Loucy (cell line): ENCODE data around the gene SCNN1A.

Source experiments
- H2AFZ ChIP-seq: fragments of 200-600 bp; sonication (generic); 2 replicates; pipeline ENCODE4 v1.6.0; 2016; ENCODE audit warnings: antibody characterized with exemption, mild to moderate bottlenecking, low read length, moderate library complexity
- H3F3A ChIP-seq: fragments of 200-600 bp; 2 replicates; pipeline ENCODE4 v1.6.0; 2016; ENCODE audit warnings: antibody characterized with exemption, low read depth, mild to moderate bottlenecking
- H3K27me3 ChIP-seq: fragments of 200-600 bp; sonication (generic); 2 replicates; pipeline ENCODE4 v1.6.1; 2014; ENCODE audit warnings: low read length, mild to moderate bottlenecking; ENCODE audit not compliant: insufficient read depth, poor library complexity, severe bottlenecking
- H3K36me3 ChIP-seq: fragments of 200-600 bp; sonication (generic); 2 replicates; pipeline ENCODE4 v1.6.1; 2016; ENCODE audit warnings: low read length; ENCODE audit not compliant: insufficient read depth
- H3K4me1 ChIP-seq: fragments of 200-600 bp; sonication (generic); 2 replicates; pipeline ENCODE4 v1.5.1; 2014; ENCODE audit warnings: low read length, mild to moderate bottlenecking; ENCODE audit not compliant: insufficient read depth, poor library complexity, severe bottlenecking
- H3K4me2 ChIP-seq: fragments of 200-600 bp; sonication (generic); 2 replicates; pipeline ENCODE4 v1.6.0; 2014; ENCODE audit warnings: antibody characterized with exemption, low read length, low read depth, mild to moderate bottlenecking; ENCODE audit not compliant: poor library complexity, severe bottlenecking
- H3K4me3 ChIP-seq: fragments of 200-600 bp; sonication (generic); 2 replicates; pipeline ENCODE4 v1.5.1; 2014; ENCODE audit warnings: low read length, mild to moderate bottlenecking, mixed read lengths; ENCODE audit not compliant: poor library complexity, severe bottlenecking
- H3K79me2 ChIP-seq: fragments of 200-600 bp; sonication (generic); 2 replicates; pipeline ENCODE4 v1.6.1; 2014; ENCODE audit warnings: low read length; ENCODE audit not compliant: insufficient read depth
- H3K9ac ChIP-seq: fragments of 200-600 bp; sonication (generic); 2 replicates; pipeline ENCODE4 v1.6.0; 2014; ENCODE audit warnings: mild to moderate bottlenecking, low read depth, low read length, moderate library complexity; ENCODE audit not compliant: poor library complexity, severe bottlenecking
- H3K9me2 ChIP-seq: fragments of 200-600 bp; sonication (generic); replicated peaks from 2 replicates; pipeline ENCODE4 v1.6.1; 2016; ENCODE audit warnings: low read depth, low read length, mixed read lengths
- H3K9me3 ChIP-seq: fragments of 200-600 bp; sonication (generic); 2 replicates; pipeline ENCODE4 v1.6.1; 2014; ENCODE audit warnings: mild to moderate bottlenecking, antibody characterized with exemption, low read length, low read depth; ENCODE audit not compliant: insufficient read depth
- H4K20me1 ChIP-seq: fragments of 200-600 bp; sonication (generic); 2 replicates; pipeline ENCODE4 v1.6.0; 2014; ENCODE audit warnings: antibody characterized with exemption, low read length, mild to moderate bottlenecking; ENCODE audit not compliant: insufficient read depth, poor library complexity, severe bottlenecking
- CTCF ChIP-seq: fragments of 200-600 bp; sonication (generic); conservative IDR thresholded peaks from 2 replicates; pipeline ENCODE4 v1.5.1; 2014; ENCODE audit warnings: mild to moderate bottlenecking, antibody characterized with exemption, low read length
- EZH2phosphoT487 ChIP-seq: fragments of 200-600 bp; IDR thresholded peaks from 2 replicates; pipeline ENCODE4 v1.6.1; 2018; ENCODE audit warnings: antibody characterized with exemption, mild to moderate bottlenecking, moderate library complexity, borderline replicate concordance

Gene SCNN1A

GRCh38 chr12:6416596-6416995, 41.2 kb upstream of the SCNN1A start:
- no peaks in the 10 kb centered on the region for H4K20me1 ChIP-seq
- H3K4me1 ChIP-seq: peaks cover 12% of the 10 kb centered on the region
- no peaks in the 10 kb centered on the region for H3K27me3 ChIP-seq
- TF ChIP-seq EZH2phosphoT487: no peak
- H3K9ac ChIP-seq: no peak overlapping the region
- H3F3A ChIP-seq: no peaks in the 10 kb centered on the region
- no peaks in the 10 kb centered on the region for H3K9me2 ChIP-seq
- no peak overlapping the region for H2AFZ ChIP-seq
- no peaks in the 10 kb centered on the region for H3K36me3 ChIP-seq
- H3K79me2 ChIP-seq: no peaks in the 10 kb centered on the region
- H3K9me3 ChIP-seq: no peaks in the 10 kb centered on the region
- H3K4me3 ChIP-seq: no peak overlapping the region
- H3K4me2 ChIP-seq: no peak overlapping the region

DNA sequence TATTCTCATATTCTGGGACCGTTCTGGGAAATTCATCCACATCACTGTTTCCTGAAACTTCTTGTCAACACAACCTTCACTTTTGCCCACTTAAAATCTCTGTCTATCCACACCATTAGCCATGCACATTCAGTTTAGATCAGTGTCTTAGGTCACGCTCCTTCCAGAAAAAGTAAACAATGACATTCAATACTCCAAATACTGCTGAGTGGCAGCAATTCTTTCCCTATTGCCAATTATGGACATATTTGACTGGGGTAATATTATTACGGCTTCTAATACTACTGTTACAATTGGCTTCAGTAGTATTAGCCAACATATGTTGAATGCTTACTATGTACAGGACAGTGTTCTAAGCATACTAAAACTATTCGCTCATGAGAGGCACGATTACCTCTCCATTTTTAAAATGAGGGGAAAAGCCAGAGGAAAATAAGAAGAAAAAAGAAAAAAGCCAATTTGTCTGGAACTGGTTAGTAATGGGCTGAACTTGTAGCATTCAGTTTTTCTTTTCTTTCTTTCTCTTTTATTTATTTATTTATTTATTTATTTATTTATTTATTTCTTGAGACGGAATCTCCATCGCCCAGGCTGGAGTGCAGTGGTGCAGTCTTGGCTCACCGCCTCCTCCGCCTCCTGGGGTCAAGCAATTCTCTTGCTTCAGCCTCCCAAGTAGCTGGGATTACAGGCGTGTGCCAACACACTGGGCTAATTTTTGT, 32.0 kb upstream of the SCNN1A start:
- no peaks in the 10 kb centered on the region for H3K79me2 ChIP-seq
- no peaks in the 10 kb centered on the region for H3K9me3 ChIP-seq
- H3F3A ChIP-seq: no peaks in the 10 kb centered on the region

GRCh38 chr12:6405963-6406362, 30.6 kb upstream of the SCNN1A start:
- H4K20me1 ChIP-seq: no peaks in the 10 kb centered on the region
- no peaks in the 10 kb centered on the region for H3K9me3 ChIP-seq
- H3K4me2 ChIP-seq: no peak overlapping the region
- H3K4me3 ChIP-seq: no peak overlapping the region
- no peaks in the 10 kb centered on the region for H3K79me2 ChIP-seq
- H3K36me3 ChIP-seq: no peaks in the 10 kb centered on the region
- no peaks in the 10 kb centered on the region for H3F3A ChIP-seq
- no peak for TF ChIP-seq CTCF
- TF ChIP-seq EZH2phosphoT487: no peak
- no peaks in the 10 kb centered on the region for H3K27me3 ChIP-seq
- H3K9ac ChIP-seq: no peak overlapping the region
- no peaks in the 10 kb centered on the region for H3K4me1 ChIP-seq
- H3K9me2 ChIP-seq: no peaks in the 10 kb centered on the region
- H2AFZ ChIP-seq: no peak overlapping the region

More for the DNA sequence above, 32.0 kb upstream of the SCNN1A start:
- no peaks in the 10 kb centered on the region for H3K4me1 ChIP-seq
- no peaks in the 10 kb centered on the region for H3K36me3 ChIP-seq
- H3K4me3 ChIP-seq: no peak overlapping the region
- no peaks in the 10 kb centered on the region for H3K9me2 ChIP-seq
- H4K20me1 ChIP-seq: no peaks in the 10 kb centered on the region
- no peak overlapping the region for H3K9ac ChIP-seq
- no peak overlapping the region for H3K4me2 ChIP-seq
- H2AFZ ChIP-seq: no peak overlapping the region
- no peaks in the 10 kb centered on the region for H3K27me3 ChIP-seq
- TF ChIP-seq CTCF (no peak), EZH2phosphoT487 (no peak)

DNA sequence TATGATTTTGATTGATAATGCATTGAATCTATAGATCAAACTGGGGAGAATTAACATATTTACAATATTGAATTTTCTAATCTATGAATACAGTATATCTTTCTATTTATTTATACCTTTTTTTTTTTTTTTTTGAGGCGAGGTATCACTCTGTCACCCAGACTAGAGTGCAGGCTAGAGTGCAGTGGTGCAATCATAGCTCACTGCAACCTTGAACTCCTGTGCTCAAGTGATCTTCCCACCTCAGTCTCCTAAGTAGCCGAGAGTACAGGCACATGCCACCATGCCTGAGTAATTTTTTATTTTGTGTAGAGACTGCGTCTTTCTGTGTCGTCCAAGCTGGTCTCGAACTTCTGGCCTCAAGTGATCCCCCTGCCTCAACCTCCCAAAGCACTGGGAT, 29.0 kb upstream of the SCNN1A start:
- H3K4me1 ChIP-seq: no peaks in the 10 kb centered on the region
- no peak overlapping the region for H3K4me3 ChIP-seq
- H3K36me3 ChIP-seq: no peaks in the 10 kb centered on the region
- no peaks in the 10 kb centered on the region for H3K79me2 ChIP-seq
- H3K9me2 ChIP-seq: no peaks in the 10 kb centered on the region
- no peak overlapping the region for H2AFZ ChIP-seq
- no peaks in the 10 kb centered on the region for H3K27me3 ChIP-seq
- no peak overlapping the region for H3K4me2 ChIP-seq
- no peak overlapping the region for H3K9ac ChIP-seq
- H4K20me1 ChIP-seq: no peaks in the 10 kb centered on the region
- no peaks in the 10 kb centered on the region for H3F3A ChIP-seq
- H3K9me3 ChIP-seq: no peaks in the 10 kb centered on the region
- TF ChIP-seq CTCF: no peak
- TF ChIP-seq EZH2phosphoT487: no peak
